ENCODE results near the gene ZNF524.

DNA sequence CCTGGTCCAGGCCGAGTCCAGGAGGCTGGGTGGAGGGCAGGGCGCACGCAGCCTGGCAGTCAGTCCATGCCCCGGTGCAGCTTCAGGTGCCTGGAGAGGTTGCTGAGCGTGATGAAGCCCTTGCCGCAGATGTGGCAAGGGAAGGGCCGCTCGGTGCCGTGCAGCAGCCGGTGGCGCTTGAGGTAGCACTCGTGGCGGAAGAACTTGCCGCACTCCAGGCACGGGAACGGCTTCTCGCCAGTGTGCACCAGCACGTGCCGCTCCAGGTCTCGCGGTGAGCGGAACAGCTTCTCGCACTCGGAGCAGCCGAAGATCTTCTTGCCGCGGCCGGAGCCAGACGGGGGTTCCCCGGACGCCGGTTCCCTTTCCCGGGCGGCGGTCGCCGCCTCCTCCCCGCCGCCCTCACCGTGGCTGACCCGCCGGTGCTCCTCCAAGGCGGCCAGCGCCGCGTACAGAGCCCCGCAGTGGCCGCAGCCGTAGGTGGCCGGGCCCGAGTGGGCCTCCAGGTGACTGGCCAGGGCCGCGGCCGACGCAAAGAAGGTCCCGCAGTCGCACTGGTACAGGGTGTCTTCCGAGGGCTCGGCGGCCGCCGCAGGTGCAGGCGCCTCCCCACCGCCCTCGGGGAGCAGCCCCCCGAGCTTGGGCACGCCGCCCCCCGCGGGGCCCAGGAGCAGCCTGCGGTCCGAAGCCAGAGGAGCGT lies 7.5 kb upstream of the ZNF524 start:
- TF ChIP-seq TCF7L2 (IDR thresholded peaks at IDR 0.05; ENCODE audit: low read depth, low read length) (no peak), POLR2AphosphoS5 (IDR thresholded peaks at IDR 0.05; ENCODE audit: low read depth, low read length) (no peak)
- TF ChIP-seq, protein P1, sequence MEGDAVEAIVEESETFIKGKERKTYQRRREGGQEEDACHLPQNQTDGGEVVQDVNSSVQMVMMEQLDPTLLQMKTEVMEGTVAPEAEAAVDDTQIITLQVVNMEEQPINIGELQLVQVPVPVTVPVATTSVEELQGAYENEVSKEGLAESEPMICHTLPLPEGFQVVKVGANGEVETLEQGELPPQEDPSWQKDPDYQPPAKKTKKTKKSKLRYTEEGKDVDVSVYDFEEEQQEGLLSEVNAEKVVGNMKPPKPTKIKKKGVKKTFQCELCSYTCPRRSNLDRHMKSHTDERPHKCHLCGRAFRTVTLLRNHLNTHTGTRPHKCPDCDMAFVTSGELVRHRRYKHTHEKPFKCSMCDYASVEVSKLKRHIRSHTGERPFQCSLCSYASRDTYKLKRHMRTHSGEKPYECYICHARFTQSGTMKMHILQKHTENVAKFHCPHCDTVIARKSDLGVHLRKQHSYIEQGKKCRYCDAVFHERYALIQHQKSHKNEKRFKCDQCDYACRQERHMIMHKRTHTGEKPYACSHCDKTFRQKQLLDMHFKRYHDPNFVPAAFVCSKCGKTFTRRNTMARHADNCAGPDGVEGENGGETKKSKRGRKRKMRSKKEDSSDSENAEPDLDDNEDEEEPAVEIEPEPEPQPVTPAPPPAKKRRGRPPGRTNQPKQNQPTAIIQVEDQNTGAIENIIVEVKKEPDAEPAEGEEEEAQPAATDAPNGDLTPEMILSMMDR (IDR thresholded peaks at IDR 0.05): no peak
- TF ChIP-seq, protein P2, sequence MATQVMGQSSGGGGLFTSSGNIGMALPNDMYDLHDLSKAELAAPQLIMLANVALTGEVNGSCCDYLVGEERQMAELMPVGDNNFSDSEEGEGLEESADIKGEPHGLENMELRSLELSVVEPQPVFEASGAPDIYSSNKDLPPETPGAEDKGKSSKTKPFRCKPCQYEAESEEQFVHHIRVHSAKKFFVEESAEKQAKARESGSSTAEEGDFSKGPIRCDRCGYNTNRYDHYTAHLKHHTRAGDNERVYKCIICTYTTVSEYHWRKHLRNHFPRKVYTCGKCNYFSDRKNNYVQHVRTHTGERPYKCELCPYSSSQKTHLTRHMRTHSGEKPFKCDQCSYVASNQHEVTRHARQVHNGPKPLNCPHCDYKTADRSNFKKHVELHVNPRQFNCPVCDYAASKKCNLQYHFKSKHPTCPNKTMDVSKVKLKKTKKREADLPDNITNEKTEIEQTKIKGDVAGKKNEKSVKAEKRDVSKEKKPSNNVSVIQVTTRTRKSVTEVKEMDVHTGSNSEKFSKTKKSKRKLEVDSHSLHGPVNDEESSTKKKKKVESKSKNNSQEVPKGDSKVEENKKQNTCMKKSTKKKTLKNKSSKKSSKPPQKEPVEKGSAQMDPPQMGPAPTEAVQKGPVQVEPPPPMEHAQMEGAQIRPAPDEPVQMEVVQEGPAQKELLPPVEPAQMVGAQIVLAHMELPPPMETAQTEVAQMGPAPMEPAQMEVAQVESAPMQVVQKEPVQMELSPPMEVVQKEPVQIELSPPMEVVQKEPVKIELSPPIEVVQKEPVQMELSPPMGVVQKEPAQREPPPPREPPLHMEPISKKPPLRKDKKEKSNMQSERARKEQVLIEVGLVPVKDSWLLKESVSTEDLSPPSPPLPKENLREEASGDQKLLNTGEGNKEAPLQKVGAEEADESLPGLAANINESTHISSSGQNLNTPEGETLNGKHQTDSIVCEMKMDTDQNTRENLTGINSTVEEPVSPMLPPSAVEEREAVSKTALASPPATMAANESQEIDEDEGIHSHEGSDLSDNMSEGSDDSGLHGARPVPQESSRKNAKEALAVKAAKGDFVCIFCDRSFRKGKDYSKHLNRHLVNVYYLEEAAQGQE (IDR thresholded peaks at IDR 0.05; ENCODE audit: insufficient read depth in 1 of 2, low read depth in 2 of 2, low read length in 1 of 2): no peak

All from Panc1 (cell line).